GM19455 (cell line): Measurements from ENCODE around the gene GRIK4.
"Not testable (repeated sequence)": the region's sequence is repeated elsewhere in the genome, so short reads cannot be mapped to it uniquely, and the experiment has no call there.

ENCODE experiments used
- ATAC-seq: cut with Tn5 transposase; IDR thresholded peaks from one replicate; pipeline ENCODE4 v1.9.1; 2021; ENCODE audit not compliant: unreplicated experiment

Gene GRIK4, protein sequence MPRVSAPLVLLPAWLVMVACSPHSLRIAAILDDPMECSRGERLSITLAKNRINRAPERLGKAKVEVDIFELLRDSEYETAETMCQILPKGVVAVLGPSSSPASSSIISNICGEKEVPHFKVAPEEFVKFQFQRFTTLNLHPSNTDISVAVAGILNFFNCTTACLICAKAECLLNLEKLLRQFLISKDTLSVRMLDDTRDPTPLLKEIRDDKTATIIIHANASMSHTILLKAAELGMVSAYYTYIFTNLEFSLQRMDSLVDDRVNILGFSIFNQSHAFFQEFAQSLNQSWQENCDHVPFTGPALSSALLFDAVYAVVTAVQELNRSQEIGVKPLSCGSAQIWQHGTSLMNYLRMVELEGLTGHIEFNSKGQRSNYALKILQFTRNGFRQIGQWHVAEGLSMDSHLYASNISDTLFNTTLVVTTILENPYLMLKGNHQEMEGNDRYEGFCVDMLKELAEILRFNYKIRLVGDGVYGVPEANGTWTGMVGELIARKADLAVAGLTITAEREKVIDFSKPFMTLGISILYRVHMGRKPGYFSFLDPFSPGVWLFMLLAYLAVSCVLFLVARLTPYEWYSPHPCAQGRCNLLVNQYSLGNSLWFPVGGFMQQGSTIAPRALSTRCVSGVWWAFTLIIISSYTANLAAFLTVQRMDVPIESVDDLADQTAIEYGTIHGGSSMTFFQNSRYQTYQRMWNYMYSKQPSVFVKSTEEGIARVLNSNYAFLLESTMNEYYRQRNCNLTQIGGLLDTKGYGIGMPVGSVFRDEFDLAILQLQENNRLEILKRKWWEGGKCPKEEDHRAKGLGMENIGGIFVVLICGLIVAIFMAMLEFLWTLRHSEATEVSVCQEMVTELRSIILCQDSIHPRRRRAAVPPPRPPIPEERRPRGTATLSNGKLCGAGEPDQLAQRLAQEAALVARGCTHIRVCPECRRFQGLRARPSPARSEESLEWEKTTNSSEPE

DNA sequence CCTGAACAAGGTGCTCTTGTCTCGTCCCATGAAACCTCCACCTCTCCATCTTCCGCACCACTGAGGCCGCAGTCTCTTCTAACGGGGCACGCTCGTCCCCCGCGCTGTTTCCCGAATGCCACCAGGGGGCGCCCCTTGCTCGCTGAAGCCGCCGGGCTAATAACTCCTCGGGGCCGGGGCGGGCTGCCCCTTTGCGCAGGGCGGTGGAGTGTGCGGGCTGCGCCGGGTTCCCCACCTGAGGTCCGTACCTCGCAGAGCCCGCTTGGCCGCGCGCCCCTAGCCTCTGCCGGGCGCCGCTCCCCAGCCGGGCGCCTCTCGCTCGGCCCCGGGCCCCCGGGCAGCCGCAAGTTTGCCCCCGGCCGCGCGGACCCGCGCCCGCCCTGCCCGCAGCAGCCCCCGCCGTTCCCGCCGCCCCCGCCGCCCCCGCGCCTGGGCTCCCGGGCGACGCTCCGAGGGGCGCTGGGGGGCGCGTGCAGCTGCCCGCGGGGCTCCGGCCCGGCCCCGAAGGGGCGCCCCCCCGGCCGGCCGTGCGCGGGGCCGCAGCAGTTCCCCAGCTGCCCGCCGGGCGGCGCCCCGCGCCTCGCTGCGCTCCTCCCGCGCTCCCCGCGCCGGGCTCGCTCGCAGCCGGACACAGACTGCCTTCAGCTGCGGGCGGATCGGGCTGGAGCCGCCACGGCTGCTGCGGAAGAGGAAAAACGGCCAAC is at the start of gene GRIK4:
Gene GRIK4, plus strand, starts transcription at position 633 of the 704 bp plus-strand sequence. CDS start 148,571 bp downstream, outside the sequence.
- ATAC-seq = peak; percentile 90

GRCh38 chr11:120462825-120463224 is 48.7 kb upstream of the GRIK4 start:
- no peak for ATAC-seq

- no peak for ATAC-seq
These were observed 45.5 kb upstream of the GRIK4 start for GRCh38 chr11:120465921-120466534.

DNA sequence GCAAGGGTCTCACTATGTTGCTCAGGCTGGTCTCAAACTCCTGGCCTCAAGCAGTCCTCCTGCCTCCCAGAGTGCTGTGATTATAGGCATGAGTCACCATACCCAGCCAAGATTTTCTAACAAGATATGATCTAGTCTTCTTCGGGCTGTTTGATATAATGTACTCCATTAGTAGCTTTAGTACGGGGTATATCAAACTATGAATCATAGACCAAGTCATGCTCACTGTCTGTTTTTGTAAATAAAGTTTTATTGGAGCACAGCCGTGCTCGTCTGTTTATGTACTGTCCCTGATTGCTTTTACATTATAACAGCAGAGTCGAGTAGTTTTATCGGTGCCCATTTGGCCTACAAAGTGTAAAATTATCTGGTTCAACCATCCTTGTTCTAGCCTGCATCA is 43.9 kb upstream of the GRIK4 start:
- no peak for ATAC-seq

DNA sequence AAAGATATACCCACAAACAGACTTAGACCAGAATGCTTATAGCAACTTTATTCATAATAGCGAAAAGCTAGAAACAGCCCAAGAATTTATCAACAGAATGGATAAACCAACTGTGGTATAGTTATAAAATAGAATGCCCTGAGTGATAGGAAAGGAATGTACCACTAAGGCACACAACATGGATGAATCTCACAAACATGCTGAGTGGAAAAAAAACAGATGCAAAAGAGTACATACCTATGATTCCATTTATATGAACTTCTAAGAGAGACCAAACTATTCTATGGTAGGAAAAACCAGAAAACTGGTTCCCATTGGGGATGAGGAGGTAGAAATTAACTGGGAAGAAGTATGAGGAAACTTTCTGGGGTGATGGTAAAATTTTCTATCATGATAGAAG is 40.4 kb upstream of the GRIK4 start:
- no peak for ATAC-seq

DNA sequence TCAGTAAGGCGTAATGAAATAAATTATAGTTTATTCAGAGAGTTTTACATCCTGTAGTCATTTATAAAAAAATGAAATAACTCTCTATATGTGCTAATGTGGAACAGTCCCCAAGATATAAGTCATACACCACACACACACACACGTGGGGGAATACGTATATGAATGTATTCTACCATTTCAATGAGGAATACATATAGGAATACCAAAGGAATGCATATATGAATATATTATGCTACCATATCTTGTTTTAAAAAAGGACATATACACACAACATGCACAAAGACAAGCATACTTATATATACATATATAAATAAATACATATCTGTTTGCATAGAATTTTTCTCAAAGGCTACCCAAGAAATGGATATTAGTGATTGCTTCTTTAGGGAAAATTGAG is 39.6 kb upstream of the GRIK4 start:
- no peak for ATAC-seq

DNA sequence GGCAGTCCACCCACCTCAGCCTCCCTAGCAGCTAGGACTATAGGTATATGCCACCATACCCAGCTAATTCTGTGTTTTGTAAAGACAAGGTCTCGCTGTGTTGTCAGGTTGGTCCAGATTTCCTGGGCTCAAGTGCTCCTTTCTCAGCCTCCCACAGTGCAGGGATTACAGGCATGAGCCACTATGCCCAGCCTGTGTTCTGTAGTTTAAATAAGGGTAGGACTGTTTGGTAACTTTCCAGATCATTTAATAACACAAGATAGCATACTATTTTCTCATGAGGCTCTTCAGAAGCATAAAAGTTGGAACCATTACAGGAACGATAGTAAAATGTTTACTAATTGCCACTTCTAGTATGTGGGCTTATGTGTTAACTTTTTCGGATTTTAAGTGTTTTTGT is 38.0 kb upstream of the GRIK4 start:
- ATAC-seq = no peak

GRCh38 chr11:120482149-120482548 is 29.4 kb upstream of the GRIK4 start:
- ATAC-seq = no peak

DNA sequence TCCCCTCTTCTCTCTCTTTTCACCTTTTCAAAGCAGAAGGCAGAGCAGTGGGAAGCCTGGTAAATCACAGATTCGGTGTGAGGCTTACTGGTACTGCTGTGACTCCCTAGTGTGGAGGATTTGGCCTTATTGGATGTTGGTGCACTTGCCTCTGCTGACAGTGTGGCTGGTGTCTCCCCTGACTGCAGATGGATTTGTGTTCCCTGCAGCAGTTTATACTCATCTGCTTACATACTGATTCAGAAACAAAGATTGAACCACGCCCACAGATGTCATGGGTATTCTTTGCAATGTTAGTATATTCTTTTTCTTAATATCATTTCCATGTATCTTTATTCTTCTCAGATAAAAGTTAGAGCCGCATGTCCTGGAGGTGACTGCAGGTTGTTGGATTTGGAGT is 26.8 kb upstream of the GRIK4 start:
- no peak for ATAC-seq

DNA sequence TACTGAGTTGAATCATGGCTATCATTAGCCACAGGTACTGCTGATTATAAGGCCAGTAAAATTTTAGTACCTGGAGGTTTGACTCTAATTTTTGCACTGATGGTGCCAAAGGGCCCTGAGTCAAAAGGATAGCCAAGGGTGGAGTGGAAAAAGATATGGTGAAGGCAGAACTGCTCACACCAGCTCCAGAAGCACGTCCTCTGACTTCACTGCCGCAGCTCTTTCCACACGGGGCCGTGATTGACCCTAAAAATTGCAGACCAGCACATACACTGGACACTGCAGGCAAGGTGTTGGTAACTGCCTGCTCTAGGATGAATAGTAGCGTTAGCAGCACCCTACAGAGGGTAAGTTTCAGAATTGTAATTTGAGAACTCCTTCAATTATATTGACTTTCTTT is 25.4 kb upstream of the GRIK4 start:
- ATAC-seq = no peak

DNA sequence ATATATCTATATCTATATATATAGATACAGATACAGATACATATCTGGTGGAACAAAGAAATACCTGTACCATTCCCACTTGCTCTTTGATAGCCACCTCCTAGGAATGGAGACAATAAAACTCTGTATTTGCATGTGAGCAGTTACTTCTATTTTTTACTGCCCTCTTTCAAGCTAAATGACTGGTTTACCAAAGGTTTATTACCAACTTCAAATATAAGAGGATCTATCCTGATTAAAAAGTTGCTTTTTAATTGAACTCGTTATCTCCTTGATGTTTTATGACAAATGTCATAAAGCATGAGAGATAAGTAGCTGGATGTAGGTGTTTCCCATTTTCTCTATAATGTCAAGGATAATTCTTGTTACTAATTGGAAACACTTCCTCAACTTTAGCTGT is 21.7 kb upstream of the GRIK4 start:
- ATAC-seq = no peak

- no peak for ATAC-seq
These were observed 19.1 kb upstream of the GRIK4 start for GRCh38 chr11:120492486-120492885.

GRCh38 chr11:120494595-120494994 is 17.0 kb upstream of the GRIK4 start:
- no peak for ATAC-seq

DNA sequence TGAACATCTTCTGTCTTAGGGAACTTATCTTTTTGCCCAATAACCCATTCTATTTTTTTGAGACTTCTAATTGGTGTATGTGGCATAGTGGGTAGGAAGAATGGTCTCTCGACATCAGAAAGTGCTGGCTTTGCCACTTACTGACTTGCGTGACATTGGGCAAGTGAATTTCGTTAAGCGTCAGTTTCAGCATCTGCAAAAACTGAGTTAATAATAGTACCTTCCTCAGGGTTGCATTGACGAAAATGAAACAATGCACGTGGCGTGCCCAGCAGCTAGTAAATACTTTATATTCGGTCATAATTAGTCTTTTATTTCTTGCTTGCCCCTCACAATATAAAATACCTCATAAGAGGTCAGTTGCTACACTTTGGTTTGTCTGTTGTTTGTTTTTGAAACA is 12.5 kb upstream of the GRIK4 start:
- ATAC-seq = no peak

DNA sequence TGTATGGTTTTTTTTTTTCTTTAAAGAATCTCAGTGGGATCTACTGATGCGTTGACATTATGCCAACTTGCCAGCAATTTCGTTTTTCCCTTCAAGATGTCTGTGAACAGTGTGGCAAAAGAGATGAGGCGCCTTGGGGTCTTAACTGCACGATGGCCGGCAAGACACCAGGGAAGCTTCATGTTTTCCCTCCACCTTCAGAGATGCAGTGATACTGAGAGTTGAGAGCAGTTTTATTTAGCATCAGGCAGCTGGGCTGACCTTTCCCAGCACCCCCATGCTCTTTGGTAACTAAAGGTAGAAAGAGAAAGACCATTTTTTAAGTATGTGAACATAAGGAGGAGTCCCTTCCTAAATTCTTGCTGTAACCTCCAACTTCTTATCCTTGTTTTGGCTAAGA is 11.7 kb upstream of the GRIK4 start:
- ATAC-seq = no peak

GRCh38 chr11:120500414-120501071 is 11.0 kb upstream of the GRIK4 start:
- ATAC-seq = no peak

GRCh38 chr11:120501440-120501839 is 10.1 kb upstream of the GRIK4 start:
- ATAC-seq = no peak

GRCh38 chr11:120501976-120502755 is 9.4 kb upstream of the GRIK4 start:
- ATAC-seq = no peak

GRCh38 chr11:120503529-120503928 is 8.0 kb upstream of the GRIK4 start:
- ATAC-seq = not testable (repeated sequence)
